Right forelimb (tissue), 1 donor: Measurements from ENCODE around the gene PRDM2.

Experiments used
- DNase-seq: peaks from one replicate; pipeline ENCODE4 v3.0.0-alpha.2; 2018

Gene PRDM2

DNA sequence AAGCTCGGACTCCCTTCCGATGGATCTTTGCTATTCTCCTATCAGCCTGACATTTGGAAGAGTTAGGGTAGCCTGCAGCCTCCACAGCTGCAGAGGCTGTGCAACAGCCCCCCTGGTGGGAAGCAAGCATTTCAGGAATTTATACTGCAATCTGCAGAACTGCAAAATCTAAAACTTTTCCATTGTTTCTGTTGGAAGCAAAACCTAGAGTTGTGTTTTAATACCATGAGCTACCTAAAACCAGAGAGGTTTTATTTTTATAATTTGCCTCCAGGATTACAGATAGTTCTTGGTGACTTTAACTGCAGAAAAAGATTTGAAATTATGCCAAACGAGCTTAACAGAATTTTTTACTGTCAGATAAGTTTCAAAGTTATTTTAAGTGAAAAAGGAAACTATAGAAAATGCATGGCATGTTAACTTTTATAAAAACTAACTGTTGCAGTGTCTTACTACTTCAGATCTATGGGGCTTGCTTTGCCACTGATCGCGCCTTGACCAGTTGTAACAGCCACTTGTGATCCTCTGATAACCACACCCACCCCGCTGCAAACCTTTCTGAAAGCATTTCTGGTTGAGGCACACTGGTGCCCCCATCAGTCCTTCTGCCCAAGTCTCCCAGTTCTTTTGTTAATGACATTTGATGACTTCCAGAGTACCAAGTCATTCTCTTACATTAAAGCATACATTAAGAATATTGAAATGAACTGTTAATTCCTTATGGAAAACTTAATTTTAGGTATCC is 64.8 kb downstream of the PRDM2 start:
- no peak for DNase-seq

- DNase-seq, result no peak
These were observed 66.9 kb downstream of the PRDM2 start for GRCh38 chr1:13766592-13767564.

GRCh38 chr1:13769212-13769611 is 69.2 kb downstream of the PRDM2 start:
- DNase-seq, result no peak

DNA sequence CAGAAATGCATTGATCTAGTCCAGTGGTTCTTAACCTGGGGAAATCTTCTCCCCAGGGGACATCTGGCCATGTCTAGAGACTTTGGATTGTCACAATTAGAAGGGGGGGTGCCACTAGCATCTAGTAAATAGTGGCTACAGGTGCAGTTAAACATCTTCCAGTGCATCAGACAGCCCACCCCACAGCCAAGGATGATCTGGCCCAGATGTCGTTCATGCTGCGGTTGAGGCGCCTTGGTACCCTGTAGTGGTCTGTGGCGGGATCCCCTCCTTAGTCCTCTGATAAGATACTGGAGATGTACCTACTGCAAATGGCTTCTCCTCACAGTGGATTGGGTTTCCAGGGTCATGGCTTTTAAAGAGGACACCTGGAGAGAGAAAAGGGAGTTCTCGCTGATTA is 69.8 kb downstream of the PRDM2 start:
- DNase-seq, result no peak

- no peak for DNase-seq
These were observed 70.8 kb downstream of the PRDM2 start for GRCh38 chr1:13770743-13771142.

- DNase-seq, result no peak
These were observed 71.8 kb downstream of the PRDM2 start for GRCh38 chr1:13771745-13772144.

DNA sequence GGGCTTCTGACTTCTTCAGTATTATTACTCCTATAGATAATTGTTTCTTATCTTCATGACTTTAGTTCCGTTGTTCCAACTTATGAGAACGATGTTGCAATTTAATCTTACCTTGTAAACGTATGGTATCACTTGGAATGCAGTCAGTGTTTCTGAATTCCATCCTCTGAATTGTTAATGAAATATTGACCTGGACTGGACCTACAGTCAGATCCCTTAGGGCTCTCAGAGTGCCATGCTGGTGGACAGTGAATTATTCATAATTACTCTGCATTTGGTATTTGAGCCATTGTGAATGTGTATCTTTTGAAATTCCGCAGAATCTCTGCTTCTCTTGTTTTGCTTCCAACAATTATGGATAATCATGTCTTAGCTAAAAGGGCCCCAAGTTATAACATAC is 72.3 kb downstream of the PRDM2 start:
- DNase-seq, result no peak

- DNase-seq, result no peak
These were observed 74.1 kb downstream of the PRDM2 start for GRCh38 chr1:13774121-13774520.

- no peak for DNase-seq
These were observed 75.5 kb downstream of the PRDM2 start for GRCh38 chr1:13775459-13775858.

GRCh38 chr1:13775916-13776315 is 75.9 kb downstream of the PRDM2 start:
- no peak for DNase-seq

DNA sequence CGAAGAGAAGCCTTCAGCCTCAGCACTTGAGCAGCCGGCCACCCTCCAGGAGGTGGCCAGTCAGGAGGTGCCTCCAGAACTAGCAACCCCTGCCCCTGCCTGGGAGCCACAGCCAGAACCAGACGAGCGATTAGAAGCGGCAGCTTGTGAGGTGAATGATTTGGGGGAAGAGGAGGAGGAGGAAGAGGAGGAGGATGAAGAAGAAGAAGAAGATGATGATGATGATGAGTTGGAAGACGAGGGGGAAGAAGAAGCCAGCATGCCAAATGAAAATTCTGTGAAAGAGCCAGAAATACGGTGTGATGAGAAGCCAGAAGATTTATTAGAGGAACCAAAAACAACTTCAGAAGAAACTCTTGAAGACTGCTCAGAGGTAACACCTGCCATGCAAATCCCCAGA is 78.4 kb downstream of the PRDM2 start:
- DNase-seq, result no peak

- DNase-seq, result no peak
These were observed 79.9 kb downstream of the PRDM2 start for GRCh38 chr1:13779930-13780329.

DNA sequence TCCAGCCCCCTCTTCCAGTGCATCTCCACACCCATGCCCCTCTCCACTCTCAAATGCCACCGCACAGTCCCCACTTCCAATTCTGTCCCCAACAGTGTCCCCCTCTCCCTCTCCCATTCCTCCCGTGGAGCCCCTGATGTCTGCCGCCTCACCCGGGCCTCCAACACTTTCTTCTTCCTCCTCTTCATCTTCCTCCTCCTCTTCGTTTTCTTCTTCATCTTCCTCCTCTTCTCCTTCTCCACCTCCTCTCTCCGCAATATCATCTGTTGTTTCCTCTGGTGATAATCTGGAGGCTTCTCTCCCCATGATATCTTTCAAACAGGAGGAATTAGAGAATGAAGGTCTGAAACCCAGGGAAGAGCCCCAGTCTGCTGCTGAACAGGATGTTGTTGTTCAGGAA is 80.8 kb downstream of the PRDM2 start:
- no peak for DNase-seq

DNA sequence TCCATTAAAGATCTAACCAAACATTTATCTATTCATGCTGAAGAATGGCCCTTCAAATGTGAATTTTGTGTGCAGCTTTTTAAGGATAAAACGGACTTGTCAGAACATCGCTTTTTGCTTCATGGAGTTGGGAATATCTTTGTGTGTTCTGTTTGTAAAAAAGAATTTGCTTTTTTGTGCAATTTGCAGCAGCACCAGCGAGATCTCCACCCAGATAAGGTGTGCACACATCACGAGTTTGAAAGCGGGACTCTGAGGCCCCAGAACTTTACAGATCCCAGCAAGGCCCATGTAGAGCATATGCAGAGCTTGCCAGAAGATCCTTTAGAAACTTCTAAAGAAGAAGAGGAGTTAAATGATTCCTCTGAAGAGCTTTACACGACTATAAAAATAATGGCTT is 81.2 kb downstream of the PRDM2 start:
- DNase-seq, result no peak

DNA sequence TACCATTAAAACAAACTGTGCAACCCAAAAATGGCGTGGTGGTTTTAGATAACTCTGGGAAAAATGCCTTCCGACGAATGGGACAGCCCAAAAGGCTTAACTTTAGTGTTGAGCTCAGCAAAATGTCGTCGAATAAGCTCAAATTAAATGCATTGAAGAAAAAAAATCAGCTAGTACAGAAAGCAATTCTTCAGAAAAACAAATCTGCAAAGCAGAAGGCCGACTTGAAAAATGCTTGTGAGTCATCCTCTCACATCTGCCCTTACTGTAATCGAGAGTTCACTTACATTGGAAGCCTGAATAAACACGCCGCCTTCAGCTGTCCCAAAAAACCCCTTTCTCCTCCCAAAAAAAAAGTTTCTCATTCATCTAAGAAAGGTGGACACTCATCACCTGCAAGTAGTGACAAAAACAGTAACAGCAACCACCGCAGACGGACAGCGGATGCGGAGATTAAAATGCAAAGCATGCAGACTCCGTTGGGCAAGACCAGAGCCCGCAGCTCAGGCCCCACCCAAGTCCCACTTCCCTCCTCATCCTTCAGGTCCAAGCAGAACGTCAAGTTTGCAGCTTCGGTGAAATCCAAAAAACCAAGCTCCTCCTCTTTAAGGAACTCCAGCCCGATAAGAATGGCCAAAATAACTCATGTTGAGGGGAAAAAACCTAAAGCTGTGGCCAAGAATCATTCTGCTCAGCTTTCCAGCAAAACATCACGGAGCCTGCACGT is 82.1 kb downstream of the PRDM2 start:
- DNase-seq, result no peak

DNA sequence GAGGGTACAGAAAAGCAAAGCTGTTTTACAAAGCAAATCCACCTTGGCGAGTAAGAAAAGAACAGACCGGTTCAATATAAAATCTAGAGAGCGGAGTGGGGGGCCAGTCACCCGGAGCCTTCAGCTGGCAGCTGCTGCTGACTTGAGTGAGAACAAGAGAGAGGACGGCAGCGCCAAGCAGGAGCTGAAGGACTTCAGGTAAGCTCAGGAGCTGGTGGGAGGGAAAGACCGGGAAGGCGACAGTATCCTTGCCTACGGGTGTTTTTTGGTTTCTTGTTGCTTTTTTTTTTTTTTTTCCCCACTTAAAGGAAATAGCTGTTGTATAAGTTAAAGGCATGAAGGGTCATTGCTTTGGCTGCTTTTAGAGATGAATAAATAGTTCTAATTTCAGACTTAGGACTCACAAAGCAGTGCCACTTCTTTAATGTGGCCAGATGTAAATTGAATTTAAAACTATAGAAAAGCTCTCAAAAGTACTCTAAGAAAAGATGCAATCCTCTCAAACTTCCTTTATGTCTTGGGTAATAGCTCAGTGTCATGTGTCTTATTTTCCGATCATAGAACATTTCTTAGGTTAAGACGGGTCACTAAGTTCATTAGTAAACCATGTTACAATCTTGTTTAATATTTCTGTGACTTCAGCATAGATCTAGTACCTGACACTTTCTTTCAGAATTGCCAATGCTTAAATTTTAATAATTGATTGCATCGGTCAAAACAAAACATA is 82.8 kb downstream of the PRDM2 start:
- DNase-seq, result no peak

GRCh38 chr1:13783551-13783950 is 83.6 kb downstream of the PRDM2 start:
- no peak for DNase-seq

GRCh38 chr1:13784971-13785370 is 85.0 kb downstream of the PRDM2 start:
- no peak for DNase-seq

GRCh38 chr1:13786541-13786940 is 86.6 kb downstream of the PRDM2 start:
- no peak for DNase-seq

DNA sequence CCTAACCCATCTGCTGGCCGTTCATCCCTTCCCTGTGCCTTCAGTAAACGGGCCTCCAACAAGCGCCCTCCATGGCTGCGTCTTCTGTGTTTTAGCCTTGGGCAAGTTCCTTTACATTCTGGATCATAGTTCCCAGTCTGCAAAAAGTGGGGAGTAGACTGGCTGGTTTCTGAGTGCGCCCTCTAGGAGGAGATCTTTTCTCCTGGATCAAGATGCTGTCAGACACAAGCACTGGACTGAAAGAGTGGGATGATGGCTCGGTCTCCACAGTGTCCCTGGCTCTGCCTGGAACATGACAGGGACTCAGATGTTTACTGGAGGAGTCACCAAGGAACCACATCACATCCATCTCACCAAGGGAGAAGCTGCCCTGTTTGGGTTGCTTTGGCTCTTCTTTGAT is 88.8 kb downstream of the PRDM2 start:
- no peak for DNase-seq

GRCh38 chr1:13790290-13791030 is 90.5 kb downstream of the PRDM2 start:
- no peak for DNase-seq

GRCh38 chr1:13792419-13792818 is 92.4 kb downstream of the PRDM2 start:
- no peak for DNase-seq
